ENCODE results near the gene RPS16.
"Not testable (repeated sequence)": the region's sequence is repeated elsewhere in the genome, so short reads cannot be mapped to it uniquely, and the experiment has no call there.

Gene RPS16

DNA sequence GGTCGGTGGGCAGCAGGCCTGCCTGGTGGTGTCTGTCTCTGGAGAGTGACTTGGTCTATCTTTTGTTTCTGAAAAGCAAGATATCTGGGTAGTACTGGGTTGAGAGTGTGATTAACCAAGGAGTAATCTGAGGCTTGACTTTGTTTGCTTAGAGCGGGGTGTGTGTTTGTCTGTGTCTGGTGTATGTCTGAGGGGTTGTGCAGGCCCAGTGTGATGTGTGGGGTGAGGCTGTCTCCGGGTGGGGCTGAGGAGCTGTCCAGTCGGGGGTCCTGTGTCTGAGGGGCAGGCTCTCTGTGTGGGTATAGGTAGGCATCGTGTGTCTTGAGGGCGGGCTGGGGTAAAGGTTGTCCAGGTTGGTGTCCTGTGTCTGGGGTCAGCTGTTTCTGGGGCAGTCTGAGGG, 33.8 kb upstream of the RPS16 start:
- TF ChIP-seq, protein P1, sequence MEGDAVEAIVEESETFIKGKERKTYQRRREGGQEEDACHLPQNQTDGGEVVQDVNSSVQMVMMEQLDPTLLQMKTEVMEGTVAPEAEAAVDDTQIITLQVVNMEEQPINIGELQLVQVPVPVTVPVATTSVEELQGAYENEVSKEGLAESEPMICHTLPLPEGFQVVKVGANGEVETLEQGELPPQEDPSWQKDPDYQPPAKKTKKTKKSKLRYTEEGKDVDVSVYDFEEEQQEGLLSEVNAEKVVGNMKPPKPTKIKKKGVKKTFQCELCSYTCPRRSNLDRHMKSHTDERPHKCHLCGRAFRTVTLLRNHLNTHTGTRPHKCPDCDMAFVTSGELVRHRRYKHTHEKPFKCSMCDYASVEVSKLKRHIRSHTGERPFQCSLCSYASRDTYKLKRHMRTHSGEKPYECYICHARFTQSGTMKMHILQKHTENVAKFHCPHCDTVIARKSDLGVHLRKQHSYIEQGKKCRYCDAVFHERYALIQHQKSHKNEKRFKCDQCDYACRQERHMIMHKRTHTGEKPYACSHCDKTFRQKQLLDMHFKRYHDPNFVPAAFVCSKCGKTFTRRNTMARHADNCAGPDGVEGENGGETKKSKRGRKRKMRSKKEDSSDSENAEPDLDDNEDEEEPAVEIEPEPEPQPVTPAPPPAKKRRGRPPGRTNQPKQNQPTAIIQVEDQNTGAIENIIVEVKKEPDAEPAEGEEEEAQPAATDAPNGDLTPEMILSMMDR (IDR thresholded peaks at IDR 0.05; ENCODE audit: insufficient read depth, low read depth, low read length, missing control alignments), result no peak
- DNase-seq (ENCODE audit: low read depth), result no peak
- no peak overlapping the region for H3K4me3 ChIP-seq (ENCODE audit: low read depth, low read length)

DNA sequence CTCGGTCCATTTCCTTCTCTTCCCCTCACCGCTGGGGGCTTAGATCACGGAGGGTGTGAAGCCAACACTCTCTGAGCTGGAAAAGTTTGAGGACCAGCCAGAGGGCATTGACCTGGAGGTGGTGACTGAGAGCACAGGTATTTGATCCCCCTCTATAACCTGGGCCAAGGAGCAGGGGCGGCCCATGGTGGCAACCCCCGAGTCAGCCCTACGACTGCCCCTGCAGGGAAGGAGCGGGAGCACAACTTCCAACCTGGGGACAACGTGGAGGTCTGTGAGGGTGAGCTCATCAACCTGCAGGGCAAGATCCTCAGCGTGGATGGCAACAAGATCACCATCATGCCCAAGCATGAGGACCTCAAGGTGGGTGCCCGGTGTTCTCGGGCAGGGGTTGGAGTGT, 33.3 kb upstream of the RPS16 start:
- TF ChIP-seq, protein P1 (IDR thresholded peaks at IDR 0.05; ENCODE audit: insufficient read depth, low read depth, low read length, missing control alignments), result no peak
- DNase-seq (ENCODE audit: low read depth), result no peak
- no peak overlapping the region for H3K4me3 ChIP-seq (ENCODE audit: low read depth, low read length)

DNA sequence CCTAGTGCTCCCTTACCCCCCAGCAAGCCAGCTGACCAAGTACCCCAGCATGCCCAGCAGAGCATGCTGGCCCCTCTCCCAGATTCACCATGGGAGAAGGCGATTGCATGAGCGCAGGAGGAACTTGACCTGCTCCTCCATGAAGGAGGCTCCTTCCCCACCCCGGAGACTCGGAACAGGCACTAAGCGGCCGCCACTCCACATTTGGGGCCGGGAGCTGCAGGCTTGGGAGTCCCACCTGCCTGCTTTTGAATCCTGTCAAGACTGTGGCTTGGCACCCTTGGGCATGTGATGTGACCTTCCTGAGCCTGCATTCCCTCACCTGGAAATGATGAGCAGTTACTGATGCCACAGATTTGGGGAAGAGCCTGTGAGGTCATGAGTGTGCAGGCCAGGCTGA, 32.2 kb upstream of the RPS16 start:
- DNase-seq (ENCODE audit: low read depth), result no peak
- TF ChIP-seq, protein P1 (IDR thresholded peaks at IDR 0.05; ENCODE audit: insufficient read depth, low read depth, low read length, missing control alignments), result no peak
- no peak overlapping the region for H3K4me3 ChIP-seq (ENCODE audit: low read depth, low read length)

DNA sequence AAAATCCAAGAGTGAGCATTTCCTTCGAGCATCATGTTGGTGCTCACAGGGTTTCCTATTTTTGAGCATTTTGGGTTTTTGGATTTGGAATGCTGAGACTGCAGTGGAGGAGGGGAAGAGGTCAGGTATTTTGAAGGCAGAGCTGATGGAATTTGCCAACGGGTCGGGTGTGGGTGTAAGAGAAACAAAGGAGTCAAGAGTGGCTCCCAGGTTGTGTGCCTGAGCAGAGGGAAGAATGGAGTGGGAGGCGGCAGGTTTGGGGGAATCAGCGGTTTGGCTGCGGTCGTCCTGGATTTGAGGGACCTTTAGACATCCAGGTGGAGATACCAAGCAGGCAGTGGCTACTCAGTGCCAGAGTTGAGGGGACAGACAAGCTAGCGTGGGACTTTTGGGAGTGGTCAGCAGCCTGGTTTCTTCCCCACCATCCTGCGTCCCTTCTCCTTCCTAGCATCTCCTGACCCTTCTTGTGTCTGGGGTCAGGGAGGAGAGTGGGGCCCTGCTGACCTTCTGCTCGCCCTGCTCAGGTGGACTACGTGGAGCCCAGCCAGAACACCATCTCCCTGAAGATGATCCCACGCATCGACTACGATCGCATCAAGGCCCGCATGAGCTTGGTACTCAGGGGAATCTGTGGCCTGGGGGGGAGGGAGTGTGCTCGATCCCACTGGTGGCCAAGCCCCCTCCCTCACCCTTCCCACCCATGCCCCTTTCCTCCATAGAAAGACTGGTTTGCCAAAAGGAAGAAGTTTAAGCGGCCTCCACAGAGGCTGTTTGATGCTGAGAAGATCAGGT, 30.4 kb upstream of the RPS16 start:
- TF ChIP-seq, protein P1 (IDR thresholded peaks at IDR 0.05; ENCODE audit: insufficient read depth, low read depth, low read length, missing control alignments), result no peak
- H3K4me3 ChIP-seq (ENCODE audit: low read depth, low read length), result no peak overlapping the region
- DNase-seq (ENCODE audit: low read depth), result no peak

DNA sequence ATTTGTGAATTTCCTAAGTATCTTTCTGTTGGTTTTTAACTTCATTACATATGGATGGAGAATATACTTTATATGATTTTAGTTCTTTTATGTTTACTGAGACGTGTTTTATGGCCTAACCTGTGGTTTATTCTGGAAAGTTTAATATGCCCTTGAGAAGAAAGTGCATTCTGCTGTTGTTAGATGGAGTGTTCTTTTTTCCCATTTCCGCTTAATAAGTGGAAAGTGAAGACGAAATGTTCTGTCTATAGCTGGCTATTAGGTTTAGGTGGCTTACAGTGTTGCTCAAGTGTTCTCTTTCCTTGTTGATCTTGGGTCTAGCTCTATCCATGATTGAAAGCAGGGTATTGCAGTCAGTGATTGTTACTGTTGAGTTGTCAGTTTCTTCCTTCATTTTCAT, 27.7 kb upstream of the RPS16 start:
- TF ChIP-seq, protein P1 (IDR thresholded peaks at IDR 0.05; ENCODE audit: insufficient read depth, low read depth, low read length, missing control alignments), result no peak
- DNase-seq (ENCODE audit: low read depth), result no peak
- no peak overlapping the region for H3K4me3 ChIP-seq (ENCODE audit: low read depth, low read length)

DNA sequence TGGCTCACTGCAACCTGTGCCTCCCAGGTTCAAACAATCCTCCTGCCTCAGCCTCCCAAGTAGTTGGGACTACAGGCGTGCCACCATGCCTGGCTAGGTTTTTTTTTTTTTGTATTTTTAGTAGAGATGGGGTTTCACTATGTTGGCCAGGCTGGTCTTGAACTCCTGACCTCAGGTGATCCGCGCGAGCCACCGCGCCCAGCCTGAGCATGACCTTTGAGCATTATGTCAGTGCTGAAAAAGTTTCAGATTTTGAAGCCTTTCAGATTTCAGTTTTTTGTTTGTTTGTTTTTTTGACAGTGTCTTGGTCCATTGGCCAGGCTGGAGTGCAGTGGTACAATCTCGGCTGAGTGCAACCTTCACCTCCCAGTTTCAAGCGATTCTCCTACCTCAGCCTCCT, 15.5 kb upstream of the RPS16 start:
- not testable (repeated sequence) for H3K4me3 ChIP-seq (ENCODE audit: low read depth, low read length); DNase-seq (ENCODE audit: low read depth)

DNA sequence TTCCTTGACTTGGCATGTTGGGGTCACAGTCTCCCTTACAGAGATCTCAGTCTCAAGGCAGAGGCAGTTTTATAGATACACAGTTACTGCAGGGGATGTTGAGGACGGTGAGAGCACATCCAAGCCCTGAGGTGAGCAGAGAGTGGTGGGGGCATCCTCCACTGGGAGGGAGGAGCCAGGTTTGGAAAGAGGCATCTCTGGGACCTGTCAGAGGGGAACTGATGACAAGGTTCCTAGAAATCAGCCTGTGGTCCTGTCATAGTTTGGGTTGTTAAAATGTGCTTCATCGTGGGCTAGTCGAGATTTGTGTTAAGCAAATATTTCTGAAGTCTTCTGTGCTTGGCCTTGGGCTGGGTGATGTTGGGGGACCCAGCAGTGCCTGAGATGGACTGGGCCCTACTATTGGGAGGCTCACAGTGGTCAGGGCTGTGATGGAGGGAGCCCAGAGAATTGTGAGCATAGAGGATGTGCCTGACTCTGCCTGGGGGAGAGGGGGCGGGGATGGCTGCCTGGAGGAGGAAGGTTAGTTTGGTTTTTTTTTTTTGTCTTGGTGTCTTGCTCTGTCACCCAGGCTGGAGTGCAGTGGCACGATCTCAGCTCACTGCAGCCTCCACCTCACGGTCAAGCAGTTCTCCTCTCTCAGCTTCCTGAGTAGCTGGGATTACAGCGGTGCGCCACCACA, 13.5 kb upstream of the RPS16 start:
- DNase-seq (ENCODE audit: low read depth), result no peak
- no peak overlapping the region for H3K4me3 ChIP-seq (ENCODE audit: low read depth, low read length)

More for the DNA sequence above, 13.5 kb upstream of the RPS16 start:
- TF ChIP-seq, protein P1 (IDR thresholded peaks at IDR 0.05; ENCODE audit: insufficient read depth, low read depth, low read length, missing control alignments), result no peak
